NCI-H1092 treated with DMSO at 0.1 percent for 48 hours (cell line): Measurements from ENCODE around the gene DNAH17.

ENCODE experiments used
- DNase-seq: peaks from one replicate; lab custom pipeline; 2025; lab: John Stamatoyannopoulos, UW

Gene DNAH17

GRCh38 chr17:78494696-78495330 is 82.4 kb downstream of the DNAH17 start:
- DNase-seq, result no peak

- no peak for DNase-seq
These were observed 83.1 kb downstream of the DNAH17 start for GRCh38 chr17:78493853-78494695.

- DNase-seq, result no peak
These were observed 83.7 kb downstream of the DNAH17 start for GRCh38 chr17:78493450-78493849.

DNA sequence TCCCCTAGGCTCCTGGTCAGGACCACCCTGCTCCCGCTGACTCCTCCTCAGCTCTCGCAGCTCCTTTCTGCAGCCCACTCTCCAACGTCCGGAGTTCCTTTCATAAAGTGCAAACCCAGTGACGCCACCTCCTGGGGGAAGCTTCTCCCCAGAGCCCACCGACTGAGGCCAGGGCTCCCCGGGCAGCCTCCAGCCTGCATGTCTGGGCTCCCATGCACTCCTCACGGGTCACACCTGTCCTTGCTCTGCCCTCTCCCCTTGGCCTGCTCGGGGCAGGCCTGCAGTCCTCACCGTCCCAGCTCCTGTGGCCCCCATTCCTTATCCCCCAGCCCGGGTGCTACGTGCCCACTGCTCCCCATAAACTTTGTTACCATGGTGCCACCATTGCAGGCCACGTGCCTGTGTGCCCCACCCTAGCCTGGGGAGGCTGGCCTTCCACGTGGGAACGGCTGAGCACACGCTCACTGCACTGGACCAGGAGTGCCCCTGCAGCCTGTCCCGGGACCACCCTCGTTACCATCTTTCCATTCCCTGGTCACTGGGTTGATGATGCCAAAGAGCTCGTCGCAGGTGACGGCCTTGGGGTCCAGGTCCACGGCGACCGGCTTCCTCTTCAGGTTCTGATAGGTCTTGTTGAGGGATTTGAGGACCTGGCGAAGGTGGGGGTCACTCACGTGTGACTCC is 84.9 kb downstream of the DNAH17 start:
- DNase-seq, result no peak

- DNase-seq, result no peak
These were observed 85.7 kb downstream of the DNAH17 start for GRCh38 chr17:78491236-78492115.

DNA sequence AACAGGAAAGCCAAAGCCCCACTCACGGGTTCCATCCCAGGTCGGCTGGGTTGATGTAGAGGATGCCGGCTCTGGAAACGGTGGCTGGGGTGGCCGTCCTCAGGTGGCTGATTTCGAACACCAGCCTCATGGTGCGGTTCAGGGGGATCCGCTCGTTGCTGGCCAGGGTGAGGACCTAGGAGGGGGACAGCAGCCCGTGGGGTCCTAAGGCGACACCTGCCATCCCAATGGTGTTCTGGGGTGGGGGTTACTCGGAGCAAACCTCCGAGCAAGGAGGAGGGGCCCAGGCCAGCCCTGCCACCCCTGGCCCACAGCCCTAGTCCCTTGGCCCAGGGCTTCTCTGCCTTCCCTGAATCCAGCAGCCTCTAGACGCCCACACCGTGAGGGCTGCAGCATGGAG is 86.5 kb downstream of the DNAH17 start:
- no peak for DNase-seq

- DNase-seq, result peak; percentile 13
These were observed 87.0 kb downstream of the DNAH17 start for GRCh38 chr17:78490156-78490555.

DNA sequence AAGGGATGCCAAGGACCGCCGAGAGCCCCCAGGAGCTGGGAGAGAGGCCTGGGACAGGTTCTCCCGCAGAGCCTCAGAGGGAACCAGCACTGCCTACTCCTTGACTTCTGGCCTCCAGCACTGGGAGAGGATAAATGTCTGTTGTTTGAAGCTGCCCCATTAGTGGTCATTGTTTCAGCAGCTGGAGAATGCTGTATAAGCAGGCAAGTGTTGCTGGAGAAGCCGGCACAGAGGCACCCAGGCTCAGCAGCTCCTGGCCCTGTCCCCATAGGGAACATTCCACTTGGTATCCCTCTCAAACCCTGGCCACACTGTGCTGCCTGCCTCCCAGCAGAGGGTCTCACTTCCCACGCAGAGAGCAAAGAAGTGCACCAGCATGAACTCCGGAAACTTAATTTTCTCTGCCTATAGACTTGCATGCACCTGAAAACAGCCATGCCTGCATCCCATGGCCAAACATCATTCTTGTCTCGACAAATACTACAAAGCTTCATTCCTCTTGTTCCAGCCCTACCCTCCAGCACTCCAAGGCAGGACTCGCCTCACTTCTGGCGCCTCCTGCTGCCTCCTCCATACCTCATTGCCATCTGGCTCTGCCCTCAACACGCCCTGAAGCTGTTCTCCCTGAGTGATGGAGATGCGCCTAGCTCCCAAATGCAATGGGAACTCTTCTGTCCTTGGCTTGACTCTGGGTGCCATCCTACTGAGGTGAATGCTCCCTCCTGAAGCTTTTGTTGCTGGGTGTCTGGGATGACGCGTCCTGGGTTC is 88.1 kb downstream of the DNAH17 start:
- no peak for DNase-seq

DNA sequence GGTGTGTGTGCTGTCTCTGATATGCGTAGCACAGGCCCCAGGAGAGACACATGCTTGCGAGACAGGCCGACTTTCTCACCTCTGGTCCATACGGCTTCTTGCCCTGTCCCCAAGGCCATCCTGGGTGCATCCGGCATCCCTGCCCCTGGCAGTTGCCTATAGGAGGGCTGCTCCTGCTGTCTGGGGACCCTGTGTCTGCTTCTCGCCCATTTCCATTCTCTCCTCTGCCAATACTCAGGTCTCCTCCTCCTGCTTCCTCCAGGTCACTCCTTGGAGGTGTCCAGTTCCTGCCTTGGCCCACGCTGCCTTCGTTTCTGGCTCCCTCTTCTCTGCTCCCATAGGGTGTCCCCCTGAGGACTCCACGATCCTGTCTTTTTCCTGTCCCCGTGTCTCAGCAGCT is 89.0 kb downstream of the DNAH17 start:
- DNase-seq, result no peak

- DNase-seq, result no peak
These were observed 90.1 kb downstream of the DNAH17 start for GRCh38 chr17:78486946-78487680.

DNA sequence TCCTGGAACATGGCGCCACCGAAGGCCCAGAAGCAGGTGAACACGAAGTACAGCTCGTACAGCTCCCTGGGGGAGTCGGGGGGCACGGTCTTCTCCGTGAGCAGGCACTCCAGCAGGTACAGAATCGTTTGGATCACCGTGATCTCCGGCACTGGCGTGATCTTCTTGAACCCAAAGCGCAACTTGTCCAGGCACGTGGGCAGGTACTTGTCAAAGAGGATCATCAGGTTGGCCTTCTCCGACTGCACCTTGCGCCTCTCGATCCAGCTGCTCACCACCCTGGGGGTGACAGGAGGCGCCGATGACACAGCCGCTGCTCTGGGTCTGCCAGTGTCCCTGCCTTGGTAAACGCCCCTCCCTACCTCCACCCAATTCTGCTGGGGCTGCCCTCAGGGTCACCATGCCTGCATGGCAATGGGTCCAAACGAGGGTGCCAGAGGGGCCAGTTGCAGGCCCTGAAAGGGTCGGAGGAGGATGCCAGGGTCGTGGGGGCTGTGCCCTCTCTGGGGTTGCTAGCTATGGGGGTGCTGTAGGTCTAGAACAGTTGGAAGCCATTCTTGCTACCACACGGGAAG is 90.9 kb downstream of the DNAH17 start:
- no peak for DNase-seq

DNA sequence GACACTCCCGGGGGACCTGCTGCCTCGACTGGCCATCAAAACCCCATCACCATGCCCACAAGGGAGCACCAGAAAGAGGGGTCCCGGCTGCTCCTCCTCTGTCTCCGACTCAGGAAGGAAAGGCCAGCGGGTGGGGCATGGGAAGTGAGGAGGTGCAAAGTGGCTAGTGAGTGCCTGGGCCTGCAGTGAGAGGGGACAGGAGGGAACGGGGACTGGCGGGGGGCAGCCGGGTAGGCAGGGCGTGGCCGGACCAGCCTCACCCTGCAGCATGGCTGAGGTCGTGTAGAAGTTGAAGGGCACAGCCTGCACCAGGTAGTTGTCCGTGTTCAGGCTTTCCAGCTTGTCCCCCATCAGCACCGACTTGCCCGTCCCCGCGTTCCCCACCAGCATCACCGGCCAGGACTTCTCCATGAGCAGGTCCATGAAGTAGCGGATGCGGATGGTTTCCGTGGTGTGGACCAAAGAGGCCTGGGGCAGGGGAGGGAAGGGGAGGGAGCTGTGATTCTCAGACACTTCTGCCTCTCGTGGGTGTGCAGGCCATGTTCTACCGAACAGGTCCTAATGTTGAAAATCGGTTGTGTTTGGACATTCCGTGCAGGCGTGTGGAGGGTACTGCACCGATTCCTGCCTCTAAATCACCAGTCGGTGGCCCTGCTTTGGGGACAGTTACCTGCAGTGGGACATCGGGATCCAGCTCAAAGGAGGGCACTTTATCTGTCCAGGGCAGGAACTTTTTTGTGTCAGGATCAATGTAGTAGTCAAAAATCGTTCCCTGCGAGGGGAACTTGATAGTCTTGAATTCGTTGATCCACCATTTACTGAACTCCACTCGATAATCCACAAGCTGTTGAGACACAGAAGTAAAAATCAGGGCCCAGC is 91.7 kb downstream of the DNAH17 start:
- DNase-seq, result no peak

DNA sequence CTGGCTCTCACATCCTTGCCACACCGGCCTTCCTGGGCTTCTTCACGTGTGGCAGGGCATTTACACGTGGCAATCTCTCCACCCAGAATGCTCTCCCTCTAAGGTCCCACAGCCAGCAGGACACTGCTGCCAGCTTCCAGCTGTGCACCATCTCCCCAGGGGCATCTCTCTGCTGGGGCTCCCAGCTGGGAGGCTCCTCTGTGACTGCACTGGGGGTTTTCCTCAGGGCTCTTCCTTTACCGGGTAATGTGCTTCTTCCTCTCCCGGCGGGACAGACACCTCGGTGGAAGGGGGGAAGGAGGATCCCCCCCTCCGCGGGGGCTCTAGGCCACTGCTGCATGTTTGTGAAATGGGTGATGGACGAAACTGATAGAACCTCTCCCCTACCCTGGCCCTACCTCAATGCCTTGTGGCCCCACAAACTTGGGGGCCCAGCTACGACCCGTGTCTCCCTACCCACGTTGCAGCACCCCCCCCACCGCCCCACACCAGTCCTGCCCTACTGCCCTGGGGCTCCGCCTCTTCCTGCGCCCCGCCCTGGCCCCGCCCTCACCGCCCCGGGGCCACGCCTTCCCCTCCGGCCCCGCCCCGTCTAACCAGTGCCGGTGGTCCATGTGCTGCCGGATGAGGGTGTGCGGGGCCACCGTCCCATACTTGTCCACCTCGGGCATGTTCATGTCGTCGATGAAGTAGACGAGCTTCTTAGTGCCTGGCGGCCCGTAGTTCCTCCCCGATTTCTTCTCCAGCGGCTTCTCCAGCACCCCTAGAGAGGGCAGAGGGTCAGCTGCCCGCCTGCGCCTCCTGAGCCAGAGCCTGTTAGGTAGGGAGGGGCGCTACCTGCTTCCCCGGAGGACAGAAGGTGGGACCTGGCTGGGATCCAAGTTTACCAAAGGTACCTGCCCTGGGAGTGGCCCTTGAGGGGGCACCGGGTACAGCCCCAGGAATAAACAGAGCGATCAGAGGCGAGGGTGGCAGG is 92.6 kb downstream of the DNAH17 start:
- DNase-seq, result no peak

- peak; percentile 26 for DNase-seq
These were observed 97.8 kb downstream of the DNAH17 start for GRCh38 chr17:78479369-78479768.

DNA sequence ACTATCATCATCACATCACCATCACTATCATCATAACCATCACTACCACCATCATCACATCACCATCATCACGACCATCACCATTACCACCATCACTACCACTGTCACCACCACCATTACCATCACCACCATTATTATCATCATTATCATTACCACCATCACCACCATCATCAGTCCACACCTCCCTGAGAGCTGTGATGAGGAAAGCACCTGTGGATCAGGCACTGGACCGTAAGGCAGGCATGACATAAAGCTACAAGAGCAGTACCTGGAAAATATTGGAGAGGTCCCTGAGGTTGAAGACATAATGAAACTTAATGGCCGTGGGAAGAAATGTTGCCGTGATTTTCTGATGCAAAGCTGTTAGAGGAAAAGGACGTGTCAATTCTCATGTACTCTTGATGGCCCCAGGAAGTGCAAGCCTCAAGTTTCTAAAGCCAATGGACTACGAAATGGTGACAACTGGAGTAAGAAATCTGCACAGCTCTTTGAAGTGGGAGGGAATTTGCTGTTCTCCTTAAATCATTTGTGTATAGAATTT is 98.4 kb downstream of the DNAH17 start:
- no peak for DNase-seq

GRCh38 chr17:78477913-78478756 is 99.1 kb downstream of the DNAH17 start:
- no peak for DNase-seq

DNA sequence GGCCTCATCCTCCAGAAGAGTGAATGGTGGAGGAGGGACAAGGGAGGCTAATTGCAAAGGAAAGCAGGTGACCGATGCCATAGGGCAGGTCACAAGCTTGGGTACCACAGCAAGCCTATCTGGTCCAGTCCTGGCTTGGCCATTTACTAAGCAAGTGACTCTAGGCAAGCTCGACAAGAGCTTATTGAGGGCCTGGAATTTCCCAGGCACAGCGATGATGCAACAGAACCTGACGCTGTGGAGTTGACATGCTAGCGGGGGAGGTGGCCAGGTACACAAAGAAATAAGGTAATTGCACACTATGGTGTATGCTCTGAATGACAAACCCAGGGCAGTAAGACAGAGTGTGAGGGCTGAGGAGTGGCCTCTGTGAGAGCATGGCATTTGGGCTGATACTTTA is 100.2 kb downstream of the DNAH17 start:
- no peak for DNase-seq
